ENCODE measurements around the gene COG5.

GRCh38 chr7:107502797-107503196 lies 60.9 kb downstream of the COG5 start:
- TF ChIP-seq CTCF (conservative IDR thresholded peaks at IDR 0.05; ENCODE audit: low read length) (no peak), EZH2phosphoT487 (IDR thresholded peaks at IDR 0.05; ENCODE audit: borderline replicate concordance) (no peak)

All from Loucy (cell line).